ENCODE data around the gene SLC35F3.
"Not testable (repeated sequence)": the region's sequence is repeated elsewhere in the genome, so short reads cannot be mapped to it uniquely, and the experiment has no call there.

The SLC35F3 gene

GRCh38 chr1:234148816-234149215, 244.3 kb downstream of the SLC35F3 start:
- Histone ChIP-seq H3K9ac (ENCODE audit: low read depth in 1 of 2, low read length in 2 of 2) (no peak overlapping the region), H3K36me3 (ENCODE audit: control insufficient read depth in 2 of 2, insufficient read depth in 2 of 2, low read length in 2 of 2) (no peaks in the 10 kb centered on the region), H3K9me3 (ENCODE audit: control insufficient read depth in 2 of 2, low read length in 2 of 2) (no peaks in the 10 kb centered on the region), H3K27ac (ENCODE audit: low read depth in 2 of 2, low read length in 2 of 2) (no peak overlapping the region), H3K4me3 (ENCODE audit: low read length in 2 of 2) (no peak overlapping the region), H3K27me3 (ENCODE audit: control insufficient read depth in 2 of 2, insufficient read depth in 2 of 2, low read length in 2 of 2) (no peaks in the 10 kb centered on the region), H3K4me1 (ENCODE audit: control insufficient read depth in 2 of 2, insufficient read depth in 2 of 2, low read length in 2 of 2) (no peaks in the 10 kb centered on the region)

- no peaks in the 10 kb centered on the region for H3K27me3 ChIP-seq (ENCODE audit: control insufficient read depth in 2 of 2, insufficient read depth in 2 of 2, low read length in 2 of 2)
- no peak overlapping the region for H3K9ac ChIP-seq (ENCODE audit: low read depth in 1 of 2, low read length in 2 of 2)
- H3K4me1 ChIP-seq (ENCODE audit: control insufficient read depth in 2 of 2, insufficient read depth in 2 of 2, low read length in 2 of 2) = no peaks in the 10 kb centered on the region
- H3K36me3 ChIP-seq (ENCODE audit: control insufficient read depth in 2 of 2, insufficient read depth in 2 of 2, low read length in 2 of 2) = no peaks in the 10 kb centered on the region
- H3K4me3 ChIP-seq (ENCODE audit: low read length in 2 of 2) = no peak overlapping the region
- no peaks in the 10 kb centered on the region for H3K9me3 ChIP-seq (ENCODE audit: control insufficient read depth in 2 of 2, low read length in 2 of 2)
- H3K27ac ChIP-seq (ENCODE audit: low read depth in 2 of 2, low read length in 2 of 2) = no peak overlapping the region
These were observed 244.7 kb downstream of the SLC35F3 start for GRCh38 chr1:234149217-234149616.

GRCh38 chr1:234150892-234151291, 246.4 kb downstream of the SLC35F3 start:
- Histone ChIP-seq H3K27ac (ENCODE audit: low read depth in 2 of 2, low read length in 2 of 2) (no peak overlapping the region), H3K36me3 (ENCODE audit: control insufficient read depth in 2 of 2, insufficient read depth in 2 of 2, low read length in 2 of 2) (no peaks in the 10 kb centered on the region)

GRCh38 chr1:234152344-234152743, 247.9 kb downstream of the SLC35F3 start:
- H3K36me3 ChIP-seq (ENCODE audit: control insufficient read depth in 2 of 2, insufficient read depth in 2 of 2, low read length in 2 of 2); H3K4me3 ChIP-seq (ENCODE audit: low read length in 2 of 2); H3K27ac ChIP-seq (ENCODE audit: low read depth in 2 of 2, low read length in 2 of 2); H3K9ac ChIP-seq (ENCODE audit: low read depth in 1 of 2, low read length in 2 of 2); H3K27me3 ChIP-seq (ENCODE audit: control insufficient read depth in 2 of 2, insufficient read depth in 2 of 2, low read length in 2 of 2); H3K9me3 ChIP-seq (ENCODE audit: control insufficient read depth in 2 of 2, low read length in 2 of 2); H3K4me1 ChIP-seq (ENCODE audit: control insufficient read depth in 2 of 2, insufficient read depth in 2 of 2, low read length in 2 of 2): not testable (repeated sequence)

More at GRCh38 chr1:234150892-234151291, 246.4 kb downstream of the SLC35F3 start:
- no peak overlapping the region for H3K9ac ChIP-seq (ENCODE audit: low read depth in 1 of 2, low read length in 2 of 2)
- H3K4me3 ChIP-seq (ENCODE audit: low read length in 2 of 2) = no peak overlapping the region
- no peaks in the 10 kb centered on the region for H3K4me1 ChIP-seq (ENCODE audit: control insufficient read depth in 2 of 2, insufficient read depth in 2 of 2, low read length in 2 of 2)
- H3K27me3 ChIP-seq (ENCODE audit: control insufficient read depth in 2 of 2, insufficient read depth in 2 of 2, low read length in 2 of 2) = no peaks in the 10 kb centered on the region
- H3K9me3 ChIP-seq (ENCODE audit: control insufficient read depth in 2 of 2, low read length in 2 of 2) = no peaks in the 10 kb centered on the region

- H3K27ac ChIP-seq (ENCODE audit: low read depth in 2 of 2, low read length in 2 of 2) = no peak overlapping the region
- no peaks in the 10 kb centered on the region for H3K4me1 ChIP-seq (ENCODE audit: control insufficient read depth in 2 of 2, insufficient read depth in 2 of 2, low read length in 2 of 2)
- no peaks in the 10 kb centered on the region for H3K9me3 ChIP-seq (ENCODE audit: control insufficient read depth in 2 of 2, low read length in 2 of 2)
- H3K9ac ChIP-seq (ENCODE audit: low read depth in 1 of 2, low read length in 2 of 2) = no peak overlapping the region
- no peak overlapping the region for H3K4me3 ChIP-seq (ENCODE audit: low read length in 2 of 2)
- no peaks in the 10 kb centered on the region for H3K36me3 ChIP-seq (ENCODE audit: control insufficient read depth in 2 of 2, insufficient read depth in 2 of 2, low read length in 2 of 2)
- H3K27me3 ChIP-seq (ENCODE audit: control insufficient read depth in 2 of 2, insufficient read depth in 2 of 2, low read length in 2 of 2) = no peaks in the 10 kb centered on the region
These were observed 250.1 kb downstream of the SLC35F3 start for GRCh38 chr1:234154320-234155251.

- H3K27me3 ChIP-seq (ENCODE audit: control insufficient read depth in 2 of 2, insufficient read depth in 2 of 2, low read length in 2 of 2) = no peaks in the 10 kb centered on the region
These were observed 258.2 kb downstream of the SLC35F3 start for GRCh38 chr1:234162661-234163060.

GRCh38 chr1:234163267-234163919, 258.9 kb downstream of the SLC35F3 start:
- Histone ChIP-seq H3K9me3 (ENCODE audit: control insufficient read depth in 2 of 2, low read length in 2 of 2) (no peaks in the 10 kb centered on the region), H3K4me1 (ENCODE audit: control insufficient read depth in 2 of 2, insufficient read depth in 2 of 2, low read length in 2 of 2) (no peaks in the 10 kb centered on the region), H3K27me3 (ENCODE audit: control insufficient read depth in 2 of 2, insufficient read depth in 2 of 2, low read length in 2 of 2) (peaks cover 0 to 1% of the 10 kb centered on the region in 2 donors), H3K36me3 (ENCODE audit: control insufficient read depth in 2 of 2, insufficient read depth in 2 of 2, low read length in 2 of 2) (no peaks in the 10 kb centered on the region), H3K27ac (ENCODE audit: low read depth in 2 of 2, low read length in 2 of 2) (no peak overlapping the region), H3K4me3 (ENCODE audit: low read length in 2 of 2) (no peak overlapping the region), H3K9ac (ENCODE audit: low read depth in 1 of 2, low read length in 2 of 2) (no peak overlapping the region)

More at GRCh38 chr1:234162661-234163060, 258.2 kb downstream of the SLC35F3 start:
- no peak overlapping the region for H3K9ac ChIP-seq (ENCODE audit: low read depth in 1 of 2, low read length in 2 of 2)
- H3K4me3 ChIP-seq (ENCODE audit: low read length in 2 of 2) = no peak overlapping the region
- H3K36me3 ChIP-seq (ENCODE audit: control insufficient read depth in 2 of 2, insufficient read depth in 2 of 2, low read length in 2 of 2) = no peaks in the 10 kb centered on the region
- H3K27ac ChIP-seq (ENCODE audit: low read depth in 2 of 2, low read length in 2 of 2) = no peak overlapping the region
- H3K9me3 ChIP-seq (ENCODE audit: control insufficient read depth in 2 of 2, low read length in 2 of 2) = no peaks in the 10 kb centered on the region
- H3K4me1 ChIP-seq (ENCODE audit: control insufficient read depth in 2 of 2, insufficient read depth in 2 of 2, low read length in 2 of 2) = no peaks in the 10 kb centered on the region

GRCh38 chr1:234164098-234164709, 259.7 kb downstream of the SLC35F3 start:
- H3K9me3 ChIP-seq (ENCODE audit: control insufficient read depth in 2 of 2, low read length in 2 of 2) = no peaks in the 10 kb centered on the region

GRCh38 chr1:234168061-234168724, 263.7 kb downstream of the SLC35F3 start:
- H3K27me3 ChIP-seq (ENCODE audit: control insufficient read depth in 2 of 2, insufficient read depth in 2 of 2, low read length in 2 of 2) = peaks cover 0 to 4% of the 10 kb centered on the region in 2 donors
- no peak overlapping the region for H3K27ac ChIP-seq (ENCODE audit: low read depth in 2 of 2, low read length in 2 of 2)
- H3K9me3 ChIP-seq (ENCODE audit: control insufficient read depth in 2 of 2, low read length in 2 of 2) = no peaks in the 10 kb centered on the region
- no peak overlapping the region for H3K4me3 ChIP-seq (ENCODE audit: low read length in 2 of 2)
- no peaks in the 10 kb centered on the region for H3K36me3 ChIP-seq (ENCODE audit: control insufficient read depth in 2 of 2, insufficient read depth in 2 of 2, low read length in 2 of 2)
- no peaks in the 10 kb centered on the region for H3K4me1 ChIP-seq (ENCODE audit: control insufficient read depth in 2 of 2, insufficient read depth in 2 of 2, low read length in 2 of 2)
- H3K9ac ChIP-seq (ENCODE audit: low read depth in 1 of 2, low read length in 2 of 2) = no peak overlapping the region

More at GRCh38 chr1:234164098-234164709, 259.7 kb downstream of the SLC35F3 start:
- peaks cover 0 to 4% of the 10 kb centered on the region in 2 donors for H3K27me3 ChIP-seq (ENCODE audit: control insufficient read depth in 2 of 2, insufficient read depth in 2 of 2, low read length in 2 of 2)
- H3K4me3 ChIP-seq (ENCODE audit: low read length in 2 of 2) = no peak overlapping the region
- no peaks in the 10 kb centered on the region for H3K36me3 ChIP-seq (ENCODE audit: control insufficient read depth in 2 of 2, insufficient read depth in 2 of 2, low read length in 2 of 2)
- no peaks in the 10 kb centered on the region for H3K4me1 ChIP-seq (ENCODE audit: control insufficient read depth in 2 of 2, insufficient read depth in 2 of 2, low read length in 2 of 2)
- no peak overlapping the region for H3K9ac ChIP-seq (ENCODE audit: low read depth in 1 of 2, low read length in 2 of 2)
- H3K27ac ChIP-seq (ENCODE audit: low read depth in 2 of 2, low read length in 2 of 2) = no peak overlapping the region
